Urinary bladder (tissue), 4 donors: ENCODE measurements around the gene APOC3. TPM values are rescaled to one million over a fixed set of nuclear protein-coding genes. Genes with fewer than 3 reads are reported as not detected.
"Not testable (repeated sequence)": the region's sequence is repeated elsewhere in the genome, so short reads cannot be mapped to it uniquely, and the experiment has no call there.

Source experiments
- DNase-seq: peaks from one replicate; pipeline ENCODE4 v3.0.0-alpha.2; 2015; ENCODE audit errors: extremely low spot score
- H3K27ac ChIP-seq: one replicate; pipeline ENCODE4 v1.5.1; 2013; ENCODE audit warnings: low read depth, mild to moderate bottlenecking, moderate library complexity
- H3K36me3 ChIP-seq: one replicate; pipeline ENCODE4 v1.6.1; 2013; ENCODE audit warnings: mild to moderate bottlenecking, moderate library complexity; ENCODE audit not compliant: insufficient read depth
- H3K4me1 ChIP-seq: one replicate; pipeline ENCODE4 v1.6.1; 2013; ENCODE audit warnings: mild to moderate bottlenecking, moderate library complexity; ENCODE audit not compliant: insufficient read depth
- H3K4me3 ChIP-seq: one replicate; pipeline ENCODE4 v1.5.1; 2013; ENCODE audit warnings: low read depth, low read length
- WGBS: extraction: QIAGEN DNeasy Blood & Tissue Kit; methylation state at CpG from one replicate; pipeline ENCODE4 v1.1.7; 2013; 5-methylcytosine and 5-hydroxymethylcytosine counted together
- polyA plus RNA-seq: library from polyadenylated mRNA; stranded (reverse); fragments of 200-250 nt; gene quantifications from one replicate; pipeline ENCODE4 v1.2.3, GENCODE V29; 2013
- total RNA-seq: library from RNA; depleted of rRNA; stranded (reverse); fragments of >200 nt; gene quantifications from one replicate; pipeline ENCODE4 v1.2.3, GENCODE V29; 2014
- donor health status: healthy with polysubstance abuse.
- donor health status: healthy.

APOC3 gene
- total and polyA plus RNA-seq, 2 donors = 4.1 TPM; not detected in 1

- Histone ChIP-seq H3K4me3 (no peak overlapping the region), H3K27ac (no peak overlapping the region), H3K36me3 (no peaks in the 10 kb centered on the region), H3K4me1 (no peaks in the 10 kb centered on the region)
- no peak for DNase-seq
- WGBS = 70% methylated on average over 16 of the region's 16 CpGs
Observed at GRCh38 chr11:116828632-116829524, 829 bp upstream of the APOC3 start.

GRCh38 chr11:116830184-116830912 is 641 bp downstream of the APOC3 start:
- H3K36me3 ChIP-seq = no peaks in the 10 kb centered on the region
- H3K4me1 ChIP-seq = no peaks in the 10 kb centered on the region
- no peak for DNase-seq
- no peak overlapping the region for H3K27ac ChIP-seq
- H3K4me3 ChIP-seq = no peak overlapping the region
- 96% methylated on average over 17 of the region's 17 CpGs for WGBS

GRCh38 chr11:116831790-116832349 is 2.2 kb downstream of the APOC3 start:
- Histone ChIP-seq H3K27ac (no peak overlapping the region), H3K4me1 (no peaks in the 10 kb centered on the region), H3K4me3 (no peak overlapping the region), H3K36me3 (no peaks in the 10 kb centered on the region)
- no peak for DNase-seq
- WGBS = 92% methylated on average over 7 of the region's 7 CpGs

- H3K4me1 ChIP-seq = no peaks in the 10 kb centered on the region
- no peak overlapping the region for H3K27ac ChIP-seq
- no peak for DNase-seq
- WGBS = 81% methylated on average over 13 of the region's 13 CpGs
- no peaks in the 10 kb centered on the region for H3K36me3 ChIP-seq
- H3K4me3 ChIP-seq = no peak overlapping the region
Observed at GRCh38 chr11:116832350-116833290, 2.9 kb downstream of the APOC3 start.

- no peaks in the 10 kb centered on the region for H3K36me3 ChIP-seq
- no peak overlapping the region for H3K27ac ChIP-seq
- no peaks in the 10 kb centered on the region for H3K4me1 ChIP-seq
- no peak overlapping the region for H3K4me3 ChIP-seq
- 95% methylated on average over 10 of the region's 10 CpGs for WGBS
- no peak for DNase-seq
Observed at GRCh38 chr11:116833491-116833815, 3.7 kb downstream of the APOC3 start.

GRCh38 chr11:116833816-116834534 is 4.3 kb downstream of the APOC3 start:
- 94% methylated on average over 14 of the region's 14 CpGs for WGBS
- Histone ChIP-seq H3K4me1 (no peaks in the 10 kb centered on the region), H3K36me3 (no peaks in the 10 kb centered on the region), H3K4me3 (no peak overlapping the region), H3K27ac (no peak overlapping the region)
- no peak for DNase-seq

- not testable (repeated sequence) for DNase-seq, H3K4me3 ChIP-seq, H3K4me1 ChIP-seq, H3K27ac ChIP-seq, H3K36me3 ChIP-seq
- WGBS = 87% methylated on average over 13 of the region's 13 CpGs
Observed at GRCh38 chr11:116834535-116835041, 4.9 kb downstream of the APOC3 start.

GRCh38 chr11:116835042-116835772 is 5.5 kb downstream of the APOC3 start:
- DNase-seq = no peak
- Histone ChIP-seq H3K4me3 (no peak overlapping the region), H3K4me1 (no peaks in the 10 kb centered on the region), H3K36me3 (no peaks in the 10 kb centered on the region), H3K27ac (peak overlapping the region; percentile 48)
- 44% methylated on average over 28 of the region's 28 CpGs for WGBS

- Histone ChIP-seq H3K27ac (peak overlapping the region; percentile 48), H3K4me1 (no peaks in the 10 kb centered on the region), H3K36me3 (no peaks in the 10 kb centered on the region), H3K4me3 (peak overlapping the region; percentile 12)
- DNase-seq = peak; percentile 67
- WGBS = 13% methylated on average over 57 of the region's 57 CpGs
Observed at GRCh38 chr11:116835791-116836631, 6.3 kb downstream of the APOC3 start.

- no peaks in the 10 kb centered on the region for H3K4me1 ChIP-seq
- no peak for DNase-seq
- H3K36me3 ChIP-seq = no peaks in the 10 kb centered on the region
- no peak overlapping the region for H3K4me3 ChIP-seq
- WGBS = 94% methylated on average over 7 of the region's 7 CpGs
- no peak overlapping the region for H3K27ac ChIP-seq
Observed at GRCh38 chr11:116836632-116836991, 6.9 kb downstream of the APOC3 start.

- no peak for DNase-seq
- WGBS = 70% methylated on average over 19 of the region's 19 CpGs
- Histone ChIP-seq H3K36me3 (no peaks in the 10 kb centered on the region), H3K4me3 (no peak within 1 kb of the TSS), H3K4me1 (no peaks in the 10 kb centered on the region), H3K27ac (no peak within 1 kb of the TSS)
Observed at GRCh38 chr11:116837231-116838091, 7.8 kb downstream of the APOC3 start, which contains the start of gene APOA1. Gene APOA1, minus strand, starts transcription at chr11:116837622. Its CDS starts 235 bp downstream, at chr11:116837387.
